ENCODE measurements around the gene GPR107. TPM values are rescaled to one million over a fixed set of nuclear protein-coding genes. Genes with fewer than 3 reads are reported as not detected.

Gene GPR107
- total RNA-seq, 1 donor from 2014 or later, result 70.7 TPM

- DNase-seq (ENCODE audit: low spot score), result no peak
- Mint-ChIP-seq H3K9me3 (ENCODE audit: low read depth) (no peaks in the 10 kb centered on the region), H3K4me3 (ENCODE audit: unreplicated experiment) (no peak overlapping the region), H3K36me3 (ENCODE audit: low read depth) (peaks cover 4% of the 10 kb centered on the region), H3K27ac (ENCODE audit: unreplicated experiment) (no peak overlapping the region), H3K4me1 (ENCODE audit: low read depth) (peaks cover 26% of the 10 kb centered on the region), H3K27me3 (ENCODE audit: low read depth) (no peaks in the 10 kb centered on the region)
- TF ChIP-seq, protein P1, sequence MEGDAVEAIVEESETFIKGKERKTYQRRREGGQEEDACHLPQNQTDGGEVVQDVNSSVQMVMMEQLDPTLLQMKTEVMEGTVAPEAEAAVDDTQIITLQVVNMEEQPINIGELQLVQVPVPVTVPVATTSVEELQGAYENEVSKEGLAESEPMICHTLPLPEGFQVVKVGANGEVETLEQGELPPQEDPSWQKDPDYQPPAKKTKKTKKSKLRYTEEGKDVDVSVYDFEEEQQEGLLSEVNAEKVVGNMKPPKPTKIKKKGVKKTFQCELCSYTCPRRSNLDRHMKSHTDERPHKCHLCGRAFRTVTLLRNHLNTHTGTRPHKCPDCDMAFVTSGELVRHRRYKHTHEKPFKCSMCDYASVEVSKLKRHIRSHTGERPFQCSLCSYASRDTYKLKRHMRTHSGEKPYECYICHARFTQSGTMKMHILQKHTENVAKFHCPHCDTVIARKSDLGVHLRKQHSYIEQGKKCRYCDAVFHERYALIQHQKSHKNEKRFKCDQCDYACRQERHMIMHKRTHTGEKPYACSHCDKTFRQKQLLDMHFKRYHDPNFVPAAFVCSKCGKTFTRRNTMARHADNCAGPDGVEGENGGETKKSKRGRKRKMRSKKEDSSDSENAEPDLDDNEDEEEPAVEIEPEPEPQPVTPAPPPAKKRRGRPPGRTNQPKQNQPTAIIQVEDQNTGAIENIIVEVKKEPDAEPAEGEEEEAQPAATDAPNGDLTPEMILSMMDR (IDR thresholded peaks at IDR 0.05), result no peak
These were observed 6.6 kb downstream of the GPR107 start for GRCh38 chr9:130060296-130060695.

GRCh38 chr9:130062750-130063149, 9.0 kb downstream of the GPR107 start:
- Mint-ChIP-seq H3K4me3 (ENCODE audit: unreplicated experiment) (no peak overlapping the region), H3K9me3 (ENCODE audit: low read depth) (no peaks in the 10 kb centered on the region), H3K4me1 (ENCODE audit: low read depth) (peaks cover 32% of the 10 kb centered on the region), H3K36me3 (ENCODE audit: low read depth) (peaks cover 4% of the 10 kb centered on the region), H3K27me3 (ENCODE audit: low read depth) (no peaks in the 10 kb centered on the region), H3K27ac (ENCODE audit: unreplicated experiment) (no peak overlapping the region)
- TF ChIP-seq, protein P1 (IDR thresholded peaks at IDR 0.05), result no peak
- no peak for DNase-seq (ENCODE audit: low spot score)

GRCh38 chr9:130064621-130065020, 10.9 kb downstream of the GPR107 start:
- no peak overlapping the region for H3K27ac Mint-ChIP-seq (ENCODE audit: unreplicated experiment)

DNA sequence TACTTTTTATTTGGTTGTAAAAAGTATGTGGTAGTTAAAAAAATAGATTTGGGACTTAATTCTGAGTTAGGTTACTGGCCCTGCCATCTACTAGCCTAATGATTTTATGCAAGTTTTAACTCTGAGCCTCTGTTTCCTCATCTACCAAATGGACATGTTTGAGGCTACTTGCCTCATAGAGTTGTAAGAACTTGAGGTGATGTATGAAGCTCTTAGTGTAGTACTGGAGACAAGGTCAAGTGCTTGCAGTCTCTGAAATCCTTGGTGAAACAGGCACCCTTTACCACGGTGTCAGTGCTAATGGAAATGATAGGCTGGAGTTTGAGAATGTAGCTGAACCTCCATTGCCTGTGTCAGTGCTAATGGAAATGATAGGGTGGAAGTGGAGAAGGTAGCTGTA, 15.3 kb downstream of the GPR107 start:
- Mint-ChIP-seq H3K9me3 (ENCODE audit: low read depth) (no peaks in the 10 kb centered on the region), H3K36me3 (ENCODE audit: low read depth) (no peaks in the 10 kb centered on the region), H3K4me1 (ENCODE audit: low read depth) (peaks cover 34% of the 10 kb centered on the region), H3K4me3 (ENCODE audit: unreplicated experiment) (no peak overlapping the region), H3K27ac (ENCODE audit: unreplicated experiment) (peak overlapping the region; percentile 41), H3K27me3 (ENCODE audit: low read depth) (no peaks in the 10 kb centered on the region)
- no peak for DNase-seq (ENCODE audit: low spot score)
- TF ChIP-seq, protein P1 (IDR thresholded peaks at IDR 0.05), result no peak

More at GRCh38 chr9:130064621-130065020, 10.9 kb downstream of the GPR107 start:
- Mint-ChIP-seq H3K4me1 (ENCODE audit: low read depth) (peaks cover 29% of the 10 kb centered on the region), H3K36me3 (ENCODE audit: low read depth) (no peaks in the 10 kb centered on the region), H3K9me3 (ENCODE audit: low read depth) (no peaks in the 10 kb centered on the region), H3K27me3 (ENCODE audit: low read depth) (no peaks in the 10 kb centered on the region), H3K4me3 (ENCODE audit: unreplicated experiment) (no peak overlapping the region)
- DNase-seq (ENCODE audit: low spot score), result no peak
- TF ChIP-seq, protein P1 (IDR thresholded peaks at IDR 0.05), result no peak

DNA sequence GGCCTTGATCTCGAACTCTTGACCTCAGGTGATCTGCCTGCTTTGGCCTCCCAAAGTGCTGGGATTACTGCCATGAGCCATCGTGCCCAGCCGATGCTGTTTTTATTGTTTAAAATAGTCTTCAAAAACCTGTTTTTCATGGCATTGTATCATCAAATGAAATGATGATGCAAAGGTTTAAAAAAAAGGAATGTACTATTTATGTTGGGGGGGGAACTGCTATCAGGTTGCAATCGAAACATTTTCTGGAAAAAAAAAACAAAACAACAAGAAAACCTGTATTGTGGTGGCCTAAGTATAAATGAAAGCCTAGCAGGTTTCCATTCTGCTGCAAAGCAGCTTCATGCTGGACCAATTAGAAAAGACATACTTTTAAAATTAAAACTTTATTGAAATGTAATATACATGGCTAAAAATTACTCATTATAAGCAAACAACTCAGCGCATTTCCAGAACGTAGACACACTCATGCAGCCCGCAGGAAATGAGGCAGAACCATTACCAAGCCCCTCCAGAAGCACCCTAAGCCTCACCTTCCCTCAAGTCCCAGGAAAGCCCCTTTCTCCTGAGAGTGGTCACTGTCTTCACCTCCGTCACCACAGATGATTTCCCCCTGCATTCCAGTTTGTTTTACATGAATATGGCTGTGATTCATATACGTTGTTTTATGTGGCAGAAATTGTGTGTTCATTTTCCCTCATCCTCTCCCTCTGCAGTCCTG, 19.0 kb downstream of the GPR107 start:
- H3K36me3 Mint-ChIP-seq (ENCODE audit: low read depth), result peaks cover 11% of the 10 kb centered on the region
- H3K4me1 Mint-ChIP-seq (ENCODE audit: low read depth), result peaks cover 26% of the 10 kb centered on the region
- no peak for DNase-seq (ENCODE audit: low spot score)
- TF ChIP-seq, protein P1 (IDR thresholded peaks at IDR 0.05), result no peak
- no peaks in the 10 kb centered on the region for H3K27me3 Mint-ChIP-seq (ENCODE audit: low read depth)
- peak overlapping the region; percentile 89 for H3K27ac Mint-ChIP-seq (ENCODE audit: unreplicated experiment)
- H3K4me3 Mint-ChIP-seq (ENCODE audit: unreplicated experiment), result no peak overlapping the region
- H3K9me3 Mint-ChIP-seq (ENCODE audit: low read depth), result no peaks in the 10 kb centered on the region
